ENCODE measurements around the gene MED23.

The MED23 gene

GRCh38 chr6:131657222-131657621, 29.2 kb upstream of the MED23 start:
- H3K27ac ChIP-seq: no peak overlapping the region
- H3K4me2 ChIP-seq: no peak overlapping the region
- no peak overlapping the region for H2AFZ ChIP-seq (ENCODE audit: low read depth)
- no peak overlapping the region for H3K4me3 ChIP-seq (IDR thresholded peaks at IDR 0.05; ENCODE audit: insufficient read depth, low read depth, low read length)
- H3K9ac ChIP-seq: no peak overlapping the region
- no peaks in the 10 kb centered on the region for H3K4me1 ChIP-seq (ENCODE audit: low read depth, poor library complexity, severe bottlenecking)
- no peaks in the 10 kb centered on the region for H4K20me1 ChIP-seq (ENCODE audit: insufficient read depth)
- H3K27me3 ChIP-seq (ENCODE audit: insufficient read depth, low read depth): no peaks in the 10 kb centered on the region
- TF ChIP-seq, protein P1, sequence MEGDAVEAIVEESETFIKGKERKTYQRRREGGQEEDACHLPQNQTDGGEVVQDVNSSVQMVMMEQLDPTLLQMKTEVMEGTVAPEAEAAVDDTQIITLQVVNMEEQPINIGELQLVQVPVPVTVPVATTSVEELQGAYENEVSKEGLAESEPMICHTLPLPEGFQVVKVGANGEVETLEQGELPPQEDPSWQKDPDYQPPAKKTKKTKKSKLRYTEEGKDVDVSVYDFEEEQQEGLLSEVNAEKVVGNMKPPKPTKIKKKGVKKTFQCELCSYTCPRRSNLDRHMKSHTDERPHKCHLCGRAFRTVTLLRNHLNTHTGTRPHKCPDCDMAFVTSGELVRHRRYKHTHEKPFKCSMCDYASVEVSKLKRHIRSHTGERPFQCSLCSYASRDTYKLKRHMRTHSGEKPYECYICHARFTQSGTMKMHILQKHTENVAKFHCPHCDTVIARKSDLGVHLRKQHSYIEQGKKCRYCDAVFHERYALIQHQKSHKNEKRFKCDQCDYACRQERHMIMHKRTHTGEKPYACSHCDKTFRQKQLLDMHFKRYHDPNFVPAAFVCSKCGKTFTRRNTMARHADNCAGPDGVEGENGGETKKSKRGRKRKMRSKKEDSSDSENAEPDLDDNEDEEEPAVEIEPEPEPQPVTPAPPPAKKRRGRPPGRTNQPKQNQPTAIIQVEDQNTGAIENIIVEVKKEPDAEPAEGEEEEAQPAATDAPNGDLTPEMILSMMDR (conservative IDR thresholded peaks at IDR 0.05; ENCODE audit: low read depth, low read length): no peak
- no peaks in the 10 kb centered on the region for H3K36me3 ChIP-seq (ENCODE audit: insufficient read depth)
- H3K79me2 ChIP-seq (ENCODE audit: insufficient read depth, low read depth): no peaks in the 10 kb centered on the region

- Histone ChIP-seq H3K27me3 (ENCODE audit: insufficient read depth, low read depth) (no peaks in the 10 kb centered on the region), H3K27ac (no peak overlapping the region), H3K9ac (no peak overlapping the region), H3K4me3 (IDR thresholded peaks at IDR 0.05; ENCODE audit: insufficient read depth, low read depth, low read length) (no peak overlapping the region), H2AFZ (ENCODE audit: low read depth) (no peak overlapping the region), H4K20me1 (ENCODE audit: insufficient read depth) (no peaks in the 10 kb centered on the region), H3K4me1 (ENCODE audit: low read depth, poor library complexity, severe bottlenecking) (no peaks in the 10 kb centered on the region), H3K4me2 (no peak overlapping the region), H3K36me3 (ENCODE audit: insufficient read depth) (no peaks in the 10 kb centered on the region), H3K79me2 (ENCODE audit: insufficient read depth, low read depth) (no peaks in the 10 kb centered on the region)
- TF ChIP-seq, protein P1 (conservative IDR thresholded peaks at IDR 0.05; ENCODE audit: low read depth, low read length): no peak
Observed at GRCh38 chr6:131656667-131657066, 28.6 kb upstream of the MED23 start.

DNA sequence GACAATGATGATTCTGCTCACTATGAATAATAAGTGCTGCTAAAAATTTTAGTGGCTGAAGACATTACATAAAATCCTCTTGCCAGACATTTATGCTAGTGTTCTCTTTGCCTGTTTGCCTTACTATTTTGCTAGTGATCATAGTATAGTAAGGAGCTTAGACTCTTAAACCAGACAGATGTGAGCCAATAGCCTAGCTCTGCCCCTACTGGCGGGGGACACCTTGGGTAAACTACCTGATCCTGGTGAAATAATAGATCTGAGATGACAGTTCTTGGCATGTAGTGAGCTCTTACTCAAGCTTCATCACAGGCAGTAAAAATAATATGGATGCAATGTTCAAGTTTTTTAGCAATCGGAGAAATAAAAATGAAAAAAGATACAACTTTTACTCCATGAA, 27.9 kb upstream of the MED23 start:
- TF ChIP-seq, protein P1 (conservative IDR thresholded peaks at IDR 0.05; ENCODE audit: low read depth, low read length): no peak

GRCh38 chr6:131655387-131655786, 27.3 kb upstream of the MED23 start:
- no peaks in the 10 kb centered on the region for H3K36me3 ChIP-seq (ENCODE audit: insufficient read depth)
- H2AFZ ChIP-seq (ENCODE audit: low read depth): no peak overlapping the region
- H3K79me2 ChIP-seq (ENCODE audit: insufficient read depth, low read depth): no peaks in the 10 kb centered on the region
- H3K27ac ChIP-seq: no peak overlapping the region
- no peaks in the 10 kb centered on the region for H4K20me1 ChIP-seq (ENCODE audit: insufficient read depth)
- TF ChIP-seq, protein P1 (conservative IDR thresholded peaks at IDR 0.05; ENCODE audit: low read depth, low read length): no peak
- no peak overlapping the region for H3K4me3 ChIP-seq (IDR thresholded peaks at IDR 0.05; ENCODE audit: insufficient read depth, low read depth, low read length)
- H3K4me2 ChIP-seq: no peak overlapping the region
- no peak overlapping the region for H3K9ac ChIP-seq
- H3K27me3 ChIP-seq (ENCODE audit: insufficient read depth, low read depth): no peaks in the 10 kb centered on the region
- H3K4me1 ChIP-seq (ENCODE audit: low read depth, poor library complexity, severe bottlenecking): no peaks in the 10 kb centered on the region

More for the DNA sequence above, 27.9 kb upstream of the MED23 start:
- H2AFZ ChIP-seq (ENCODE audit: low read depth): no peak overlapping the region
- no peaks in the 10 kb centered on the region for H3K27me3 ChIP-seq (ENCODE audit: insufficient read depth, low read depth)
- H3K27ac ChIP-seq: no peak overlapping the region
- no peak overlapping the region for H3K9ac ChIP-seq
- no peaks in the 10 kb centered on the region for H4K20me1 ChIP-seq (ENCODE audit: insufficient read depth)
- no peaks in the 10 kb centered on the region for H3K79me2 ChIP-seq (ENCODE audit: insufficient read depth, low read depth)
- no peaks in the 10 kb centered on the region for H3K36me3 ChIP-seq (ENCODE audit: insufficient read depth)
- H3K4me1 ChIP-seq (ENCODE audit: low read depth, poor library complexity, severe bottlenecking): no peaks in the 10 kb centered on the region
- H3K4me2 ChIP-seq: no peak overlapping the region
- no peak overlapping the region for H3K4me3 ChIP-seq (IDR thresholded peaks at IDR 0.05; ENCODE audit: insufficient read depth, low read depth, low read length)
